Measurements from ENCODE around the gene SNRK.

GRCh38 chr3:43246976-43247375 lies 39.4 kb upstream of the SNRK start:
- no peak for TF ChIP-seq ETS1 (IDR thresholded peaks at IDR 0.05)
- no peak for TF ChIP-seq CTCF (conservative IDR thresholded peaks at IDR 0.05; ENCODE audit: low read depth in 2 of 2)
- no peak for TF ChIP-seq POLR2AphosphoS5 (IDR thresholded peaks at IDR 0.05; ENCODE audit: low read depth)
- TF ChIP-seq EZH2 (IDR thresholded peaks at IDR 0.05; ENCODE audit: low read depth, unreplicated experiment) = no peak
- no peak for TF ChIP-seq ZNF462 (CRISPR knock-in tag; IDR thresholded peaks at IDR 0.05)

Measured in GM23338 (cell line).